Caco-2 (cell line): ENCODE results near the gene PPP2R3B. TPM values are rescaled to one million over a fixed set of nuclear protein-coding genes. Genes with fewer than 3 reads are reported as not detected.

ENCODE experiments used
- BruUV-seq: library from RNA; stranded (reverse); fragments of 400-500 nt; replicated peaks from 2 replicates; lab custom pipeline; 2021; lab: Mats Ljungman, UMichigan
- CTCF ChIA-PET: fragments of 300-600 bp; sonication (Branson Sonifier 250); formaldehyde crosslinking; loops from one replicate; lab custom pipeline; 2022; ENCODE audit warnings: antibody characterized with exemption; lab: Charles Lee
- POLR2A ChIA-PET: fragments of 300-600 bp; sonication (Branson Sonifier 250); formaldehyde crosslinking; loops from one replicate; lab custom pipeline; 2022; ENCODE audit warnings: antibody characterized with exemption; lab: Charles Lee
- DNase-seq, 2 experiments: peaks; one replicate each; pipeline versions ENCODE4 v3.0.0 to v3.0.0-alpha.2; 2020 to 2022
- H3K27me3 ChIP-seq: replicated peaks from 2 replicates; pipeline ENCODE4 v1.6.0; 2011; ENCODE audit warnings: low read length; ENCODE audit not compliant: control insufficient read depth, insufficient read depth
- H3K36me3 ChIP-seq: 2 replicates; pipeline ENCODE4 v1.5.1; 2011; ENCODE audit warnings: low read length; ENCODE audit not compliant: control insufficient read depth, insufficient read depth
- H3K4me1 ChIP-seq: fragments of 250-450 bp; sonication (Bioruptor Pico); 2 replicates; pipeline ENCODE4 v1.5.1; 2020; ENCODE audit warnings: mild to moderate bottlenecking
- H3K4me3 ChIP-seq: 2 replicates; pipeline ENCODE4 v1.5.1; 2011; ENCODE audit warnings: low read depth, mild to moderate bottlenecking, control low read depth, low read length
- H3K9me3 ChIP-seq: fragments of 250-450 bp; sonication (Bioruptor Pico); 2 replicates; pipeline ENCODE4 v1.5.1; 2020; ENCODE audit warnings: mild to moderate bottlenecking, moderate library complexity
- H3K27ac Mint-ChIP-seq: one replicate; pipeline ENCODE4 v1.8.0; 2022; ENCODE audit warnings: mixed read lengths; ENCODE audit not compliant: unreplicated experiment
- H3K27me3 Mint-ChIP-seq: one replicate; pipeline ENCODE4 v1.8.0; 2022; ENCODE audit warnings: mixed read lengths; ENCODE audit not compliant: insufficient read depth, unreplicated experiment
- H3K36me3 Mint-ChIP-seq: one replicate; pipeline ENCODE4 v1.8.0; 2022; ENCODE audit warnings: mild to moderate bottlenecking, mixed read lengths; ENCODE audit not compliant: insufficient read depth, unreplicated experiment
- H3K4me1 Mint-ChIP-seq: one replicate; pipeline ENCODE4 v1.8.0; 2022; ENCODE audit warnings: low read depth, mixed read lengths; ENCODE audit not compliant: unreplicated experiment
- H3K4me3 Mint-ChIP-seq: one replicate; pipeline ENCODE4 v1.8.0; 2022; ENCODE audit warnings: mild to moderate bottlenecking, moderate library complexity, mixed read lengths; ENCODE audit not compliant: unreplicated experiment
- H3K9me3 Mint-ChIP-seq: one replicate; pipeline ENCODE4 v1.8.0; 2022; ENCODE audit warnings: mixed read lengths; ENCODE audit not compliant: unreplicated experiment
- CTCF ChIP-seq, 2 experiments: fragments of 200-600 bp in 1 of 2; IDR thresholded peaks; 1 replicate in 1 of 2; 2 replicates in 1 of 2; pipeline versions ENCODE4 v1.5.1 to v1.8.0; 2011 to 2022; ENCODE audit warnings: antibody characterized with exemption in 1 of 2, control low read depth in 1 of 2, inconsistent platforms in 1 of 2, low read depth in 1 of 2, low read length in 1 of 2, mild to moderate bottlenecking in 1 of 2, moderate library complexity in 1 of 2; ENCODE audit not compliant: insufficient read depth in 1 of 2, severe bottlenecking in 1 of 2, unreplicated experiment in 1 of 2
- intact Hi-C: fragments of 100-400 bp; cut with micrococcal nuclease; formaldehyde crosslinking; loops from one replicate; pipeline ENCODE4 v1.10.0; 2022; ENCODE audit not compliant: unreplicated experiment
- total RNA-seq: library from RNA; stranded (reverse); gene quantifications from 2 replicates; pipeline ENCODE4 v1.2.3, GENCODE V29; 2022

The PPP2R3B gene
- total RNA-seq, 1 experiment from 2014 or later: 71.3 TPM

- Mint-ChIP-seq H3K4me3 (no peak overlapping the region), H3K27ac (no peak overlapping the region)
- POLR2A ChIA-PET: no interaction called here
Measured at GRCh38 chrX:368811-369562, 17.7 kb downstream of the PPP2R3B start.

GRCh38 chrX:367866-368265, 18.8 kb downstream of the PPP2R3B start:
- Mint-ChIP-seq H3K9me3 (peaks cover 9% of the 10 kb centered on the region), H3K27me3 (no peaks in the 10 kb centered on the region), H3K27ac (peak overlapping the region; percentile 9), H3K4me3 (no peak overlapping the region), H3K36me3 (peaks cover 23% of the 10 kb centered on the region), H3K4me1 (peaks cover 6% of the 10 kb centered on the region)
- Histone ChIP-seq H3K27me3 (no peaks in the 10 kb centered on the region), H3K36me3 (peaks cover 2% of the 10 kb centered on the region; the same call in 1 of the 2 replicates), H3K4me1 (peaks cover 4% of the 10 kb centered on the region; the same call in 1 of the 2 replicates), H3K9me3 (no peaks in the 10 kb centered on the region; the same call in 1 of the 2 replicates), H3K4me3 (no peak overlapping the region)
- intact Hi-C loops: no loop called here
- no peak for TF ChIP-seq CTCF (IDR thresholded peaks at IDR 0.05; ENCODE audit: insufficient read depth in 1 of 2, low read depth in 1 of 2, low read length in 1 of 2, severe bottlenecking in 1 of 2, unreplicated experiment in 1 of 2)
- BruUV-seq: no TSS peak
- no peak for DNase-seq
- ChIA-PET POLR2A (no interaction called here), CTCF (no interaction called here)

More at GRCh38 chrX:368811-369562, 17.7 kb downstream of the PPP2R3B start:
- Mint-ChIP-seq H3K36me3 (peaks cover 12% of the 10 kb centered on the region), H3K27me3 (no peaks in the 10 kb centered on the region), H3K9me3 (peaks cover under 1% of the 10 kb centered on the region), H3K4me1 (peaks cover 6% of the 10 kb centered on the region)
- BruUV-seq: no TSS peak
- intact Hi-C loops: no loop called here
- Histone ChIP-seq H3K9me3 (no peaks in the 10 kb centered on the region), H3K4me1 (peaks cover 4% of the 10 kb centered on the region; the same call in 1 of the 2 replicates), H3K4me3 (no peak overlapping the region), H3K27me3 (no peaks in the 10 kb centered on the region), H3K36me3 (no peaks in the 10 kb centered on the region; the same call in 1 of the 2 replicates)
- CTCF ChIA-PET: no interaction called here
- DNase-seq: no peak
- no peak for TF ChIP-seq CTCF (IDR thresholded peaks at IDR 0.05; ENCODE audit: insufficient read depth in 1 of 2, low read depth in 1 of 2, low read length in 1 of 2, severe bottlenecking in 1 of 2, unreplicated experiment in 1 of 2)

GRCh38 chrX:367349-367748, 19.4 kb downstream of the PPP2R3B start:
- TF ChIP-seq CTCF (IDR thresholded peaks at IDR 0.05; ENCODE audit: insufficient read depth in 1 of 2, low read depth in 1 of 2, low read length in 1 of 2, severe bottlenecking in 1 of 2, unreplicated experiment in 1 of 2): no peak

More at GRCh38 chrX:367349-367748, 19.4 kb downstream of the PPP2R3B start:
- Mint-ChIP-seq H3K4me3 (no peak overlapping the region), H3K4me1 (peaks cover 6% of the 10 kb centered on the region), H3K27me3 (no peaks in the 10 kb centered on the region), H3K9me3 (peaks cover 13% of the 10 kb centered on the region), H3K36me3 (peaks cover 26% of the 10 kb centered on the region), H3K27ac (peak overlapping the region; percentile 9)
- Histone ChIP-seq H3K4me3 (no peak overlapping the region), H3K9me3 (no peaks in the 10 kb centered on the region; the same call in 1 of the 2 replicates), H3K4me1 (peaks cover under 1% of the 10 kb centered on the region; the same call in 1 of the 2 replicates), H3K27me3 (no peaks in the 10 kb centered on the region), H3K36me3 (peaks cover 2% of the 10 kb centered on the region; the same call in 1 of the 2 replicates)
- intact Hi-C loops: no loop called here
- BruUV-seq: no TSS peak
- no peak for DNase-seq
- ChIA-PET CTCF (no interaction called here), POLR2A (no interaction called here)
